ENCODE data around the gene RAB7A. TPM values are rescaled to one million over a fixed set of nuclear protein-coding genes. Genes with fewer than 3 reads are reported as not detected.

Gene RAB7A
- total and polyA plus RNA-seq, 10 of the 15 experiments (the other 5 are each of a cell fraction or from before 2014, with no cell fraction given): 40.3 to 212 (median 160) TPM

- TF ChIP-seq, protein P1, sequence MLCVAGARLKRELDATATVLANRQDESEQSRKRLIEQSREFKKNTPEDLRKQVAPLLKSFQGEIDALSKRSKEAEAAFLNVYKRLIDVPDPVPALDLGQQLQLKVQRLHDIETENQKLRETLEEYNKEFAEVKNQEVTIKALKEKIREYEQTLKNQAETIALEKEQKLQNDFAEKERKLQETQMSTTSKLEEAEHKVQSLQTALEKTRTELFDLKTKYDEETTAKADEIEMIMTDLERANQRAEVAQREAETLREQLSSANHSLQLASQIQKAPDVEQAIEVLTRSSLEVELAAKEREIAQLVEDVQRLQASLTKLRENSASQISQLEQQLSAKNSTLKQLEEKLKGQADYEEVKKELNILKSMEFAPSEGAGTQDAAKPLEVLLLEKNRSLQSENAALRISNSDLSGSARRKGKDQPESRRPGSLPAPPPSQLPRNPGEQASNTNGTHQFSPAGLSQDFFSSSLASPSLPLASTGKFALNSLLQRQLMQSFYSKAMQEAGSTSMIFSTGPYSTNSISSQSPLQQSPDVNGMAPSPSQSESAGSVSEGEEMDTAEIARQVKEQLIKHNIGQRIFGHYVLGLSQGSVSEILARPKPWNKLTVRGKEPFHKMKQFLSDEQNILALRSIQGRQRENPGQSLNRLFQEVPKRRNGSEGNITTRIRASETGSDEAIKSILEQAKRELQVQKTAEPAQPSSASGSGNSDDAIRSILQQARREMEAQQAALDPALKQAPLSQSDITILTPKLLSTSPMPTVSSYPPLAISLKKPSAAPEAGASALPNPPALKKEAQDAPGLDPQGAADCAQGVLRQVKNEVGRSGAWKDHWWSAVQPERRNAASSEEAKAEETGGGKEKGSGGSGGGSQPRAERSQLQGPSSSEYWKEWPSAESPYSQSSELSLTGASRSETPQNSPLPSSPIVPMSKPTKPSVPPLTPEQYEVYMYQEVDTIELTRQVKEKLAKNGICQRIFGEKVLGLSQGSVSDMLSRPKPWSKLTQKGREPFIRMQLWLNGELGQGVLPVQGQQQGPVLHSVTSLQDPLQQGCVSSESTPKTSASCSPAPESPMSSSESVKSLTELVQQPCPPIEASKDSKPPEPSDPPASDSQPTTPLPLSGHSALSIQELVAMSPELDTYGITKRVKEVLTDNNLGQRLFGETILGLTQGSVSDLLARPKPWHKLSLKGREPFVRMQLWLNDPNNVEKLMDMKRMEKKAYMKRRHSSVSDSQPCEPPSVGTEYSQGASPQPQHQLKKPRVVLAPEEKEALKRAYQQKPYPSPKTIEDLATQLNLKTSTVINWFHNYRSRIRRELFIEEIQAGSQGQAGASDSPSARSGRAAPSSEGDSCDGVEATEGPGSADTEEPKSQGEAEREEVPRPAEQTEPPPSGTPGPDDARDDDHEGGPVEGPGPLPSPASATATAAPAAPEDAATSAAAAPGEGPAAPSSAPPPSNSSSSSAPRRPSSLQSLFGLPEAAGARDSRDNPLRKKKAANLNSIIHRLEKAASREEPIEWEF (IDR thresholded peaks at IDR 0.05; ENCODE audit: insufficient replicate concordance, low read depth, low read length): no peak
- TF ChIP-seq RBBP5 (conservative IDR thresholded peaks at IDR 0.05) (no peak), MEF2B (IDR thresholded peaks at IDR 0.05; ENCODE audit: partially characterized antibody, poor library complexity, severe bottlenecking) (no peak), SMC3 (IDR thresholded peaks at IDR 0.05; ENCODE audit: borderline replicate concordance, low read length) (no peak), ZNF687 (IDR thresholded peaks at IDR 0.05) (no peak), ZNF592 (IDR thresholded peaks at IDR 0.05) (no peak)
Measured at GRCh38 chr3:128698211-128699047, 27.6 kb upstream of the RAB7A start (continued).

Data from GM12878 (cell line).